Erythroblast (primary cell): ENCODE results near the gene SSPN.
"Not testable (repeated sequence)": the region's sequence is repeated elsewhere in the genome, so short reads cannot be mapped to it uniquely, and the experiment has no call there.

Source experiments
- GATA1 ChIP-seq: IDR thresholded peaks from 2 replicates; pipeline ENCODE4 v1.6.1; 2011; ENCODE audit warnings: low read depth, mild to moderate bottlenecking, control low read depth, low read length, moderate library complexity
- POLR2A ChIP-seq: IDR thresholded peaks from 2 replicates; pipeline ENCODE4 v1.6.1; 2011; ENCODE audit warnings: mild to moderate bottlenecking, low read length

DNA sequence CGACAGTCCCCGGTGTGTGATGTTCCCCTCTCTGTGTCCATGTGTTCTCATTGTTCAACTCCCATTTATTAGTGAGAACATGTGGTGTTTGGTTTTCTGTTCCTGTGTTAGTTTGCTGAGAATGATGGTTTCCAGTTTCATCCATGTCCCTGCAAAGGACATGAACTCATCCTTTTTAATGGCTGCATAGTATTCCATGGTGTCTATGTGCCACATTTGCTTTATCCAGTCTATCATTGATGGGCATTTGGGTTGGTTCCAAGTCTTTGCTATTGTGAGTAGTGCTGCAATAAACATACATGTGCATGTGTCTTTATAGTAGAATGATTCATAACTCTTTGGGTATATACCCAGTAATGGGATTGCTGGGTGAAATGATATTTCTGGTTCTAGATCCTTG is 40.1 kb downstream of the SSPN start:
- not testable (repeated sequence) for TF ChIP-seq POLR2A, GATA1
